IMR-90 (cell line): ENCODE measurements around the gene MANSC1. TPM values are rescaled to one million over a fixed set of nuclear protein-coding genes. Genes with fewer than 3 reads are reported as not detected.

Experiments used
- ATAC-seq: fragments of 200-7000 bp; cut with Tn5 transposase; 2 replicates; pipeline ENCODE4 v1.9.1; 2020; ENCODE audit warnings: low read depth, mild to moderate bottlenecking, moderate library complexity
- BruUV-seq: library from RNA; stranded (reverse); fragments of 400-500 nt; replicated peaks from 2 replicates; lab custom pipeline; 2021; lab: Mats Ljungman, UMichigan
- CTCF ChIA-PET: fragments of 300-600 bp; formaldehyde crosslinking; extraction: SDS; loops from one replicate; lab custom pipeline; 2021; ENCODE audit warnings: antibody characterized with exemption; lab: Yijun Ruan, JAX
- POLR2A ChIA-PET: fragments of 300-600 bp; sonication (Branson Sonifier 250); formaldehyde crosslinking; loops from one replicate; lab custom pipeline; 2022; ENCODE audit warnings: antibody characterized with exemption; ENCODE audit not compliant: unreplicated experiment; lab: Charles Lee
- DNase-seq: peaks from one replicate; pipeline ENCODE4 v3.0.0; 2013
- H2AFZ ChIP-seq: replicated peaks from 2 replicates; pipeline ENCODE3; 2013; ENCODE audit warnings: low read length, mild to moderate bottlenecking; ENCODE audit not compliant: poor library complexity
- H2AK5ac ChIP-seq: 2 replicates; pipeline ENCODE4 v1.6.1; 2013; ENCODE audit warnings: low read depth, low read length, inconsistent platforms
- H2AK9ac ChIP-seq: replicated peaks from 2 replicates; pipeline ENCODE3; 2013; ENCODE audit warnings: mild to moderate bottlenecking, low read depth, low read length, moderate library complexity; ENCODE audit not compliant: poor library complexity
- H2BK120ac ChIP-seq: 2 replicates; pipeline ENCODE4 v1.6.1; 2013; ENCODE audit warnings: low read depth, low read length, inconsistent platforms
- H2BK15ac ChIP-seq: 3 replicates; pipeline ENCODE4 v1.6.1; 2013; ENCODE audit warnings: low read depth, low read length, inconsistent platforms
- H2BK20ac ChIP-seq: 2 replicates; pipeline ENCODE4 v1.6.1; 2013; ENCODE audit warnings: low read depth, mild to moderate bottlenecking, inconsistent platforms, low read length, moderate library complexity
- H2BK5ac ChIP-seq: 2 replicates; pipeline ENCODE4 v1.6.1; 2013; ENCODE audit warnings: mild to moderate bottlenecking, low read depth, low read length, inconsistent platforms; ENCODE audit not compliant: poor library complexity, severe bottlenecking
- H3K14ac ChIP-seq: replicated peaks from 2 replicates; pipeline ENCODE4 v1.6.1; 2013; ENCODE audit warnings: low read depth, low read length, inconsistent platforms
- H3K18ac ChIP-seq: 2 replicates; pipeline ENCODE4 v1.6.1; 2013; ENCODE audit warnings: low read depth, low read length, control low read depth
- H3K23ac ChIP-seq: 2 replicates; pipeline ENCODE4 v1.6.1; 2013; ENCODE audit warnings: low read depth, low read length, inconsistent platforms
- H3K27ac ChIP-seq: 2 replicates; pipeline ENCODE4 v1.5.1; 2013; ENCODE audit warnings: mild to moderate bottlenecking, control low read depth, low read length; ENCODE audit not compliant: insufficient read depth
- H3K27me3 ChIP-seq: 2 replicates; pipeline ENCODE4 v1.6.1; 2013; ENCODE audit warnings: low read length; ENCODE audit not compliant: control insufficient read depth, insufficient read depth
- H3K36me3 ChIP-seq: 2 replicates; pipeline ENCODE4 v1.6.1; 2013; ENCODE audit warnings: low read length, mixed read lengths; ENCODE audit not compliant: control insufficient read depth, insufficient read depth
- H3K4ac ChIP-seq: 2 replicates; pipeline ENCODE4 v1.6.1; 2013; ENCODE audit warnings: low read depth, low read length, inconsistent platforms
- H3K4me1 ChIP-seq: 2 replicates; pipeline ENCODE4 v1.6.1; 2013; ENCODE audit warnings: low read length, mixed read lengths; ENCODE audit not compliant: control insufficient read depth, insufficient read depth
- H3K4me2 ChIP-seq: 2 replicates; pipeline ENCODE4 v1.6.1; 2013; ENCODE audit warnings: low read depth, mild to moderate bottlenecking, control low read depth, low read length, moderate library complexity
- H3K4me3 ChIP-seq: 2 replicates; pipeline ENCODE4 v1.5.1; 2013; ENCODE audit warnings: low read depth, mild to moderate bottlenecking, control low read depth, low read length, moderate library complexity; ENCODE audit not compliant: insufficient read depth
- H3K56ac ChIP-seq: 2 replicates; pipeline ENCODE4 v1.6.1; 2013; ENCODE audit warnings: low read length, inconsistent platforms; ENCODE audit not compliant: insufficient read depth; ENCODE audit errors: extremely low read depth
- H3K79me1 ChIP-seq, 2 experiments: 2 replicates each; pipeline ENCODE4 v1.6.1; 2013; ENCODE audit warnings: low read length in 2 of 2, inconsistent platforms in 1 of 2, low read depth in 1 of 2
- H3K9ac ChIP-seq: 2 replicates; pipeline ENCODE4 v1.6.1; 2013; ENCODE audit warnings: low read depth, low read length, control low read depth
- H3K9me1 ChIP-seq: 2 replicates; pipeline ENCODE4 v1.6.1; 2013; ENCODE audit warnings: low read length, inconsistent platforms; ENCODE audit not compliant: insufficient read depth
- H3K9me3 ChIP-seq: 2 replicates; pipeline ENCODE4 v1.6.1; 2013; ENCODE audit warnings: low read length; ENCODE audit not compliant: control insufficient read depth, insufficient read depth
- H4K20me1 ChIP-seq: 2 replicates; pipeline ENCODE4 v1.6.1; 2013; ENCODE audit warnings: low read length, inconsistent platforms; ENCODE audit not compliant: insufficient read depth
- H4K5ac ChIP-seq: 2 replicates; pipeline ENCODE4 v1.6.1; 2013; ENCODE audit warnings: mild to moderate bottlenecking, low read depth, low read length, control low read depth
- H4K8ac ChIP-seq, 2 experiments: 2 replicates each; pipeline ENCODE4 v1.6.1; 2013; ENCODE audit warnings: low read depth in 2 of 2, low read length in 2 of 2, control low read depth in 1 of 2, inconsistent platforms in 1 of 2
- H4K91ac ChIP-seq: 2 replicates; pipeline ENCODE4 v1.6.1; 2013; ENCODE audit warnings: low read depth, low read length, inconsistent platforms; ENCODE audit not compliant: insufficient read depth
- BHLHE40 ChIP-seq: fragments of 150-350 bp; IDR thresholded peaks from 2 replicates; pipeline ENCODE4 v1.6.1; 2016; ENCODE audit warnings: mild to moderate bottlenecking, low read depth, low read length
- FOS ChIP-seq: fragments of 150-350 bp; IDR thresholded peaks from 2 replicates; pipeline ENCODE4 v1.6.1; 2016; ENCODE audit warnings: low read depth, low read length
- WGBS, 2 experiments: methylation state at CpG; one replicate each; pipeline versions ENCODE4 v1.1.5 to v1.1.7; 2013; ENCODE audit warnings: missing lambda C conversion rate in 2 of 2; ENCODE audit not compliant: insufficient read length in 1 of 2; ENCODE audit errors: extremely low coverage in 2 of 2; 5-methylcytosine and 5-hydroxymethylcytosine counted together
- dilution Hi-C: fragments of 300-500 bp; cut with HindIII; formaldehyde crosslinking; loops from one replicate; pipeline ENCODE4 v1.14.3; 2018; ENCODE audit warnings: low sequenced_read_pairs; ENCODE audit not compliant: unreplicated experiment
- in situ Hi-C: fragments of 300-500 bp; cut with MboI; formaldehyde crosslinking; loops from 3 replicates; pipeline ENCODE4 v1.14.3; 2019; ENCODE audit warnings: low sequenced_read_pairs, inconsistent platforms, mixed read lengths
- intact Hi-C: fragments of 100-400 bp; cut with micrococcal nuclease; formaldehyde crosslinking; loops from 2 replicates; pipeline ENCODE4 v1.10.0; 2022
- polyA plus RNA-seq, 3 experiments: library from polyadenylated mRNA; depleted of rRNA; stranded (reverse); fragments of >200 nt; gene quantifications; 2 replicates each; pipeline ENCODE4 v1.2.3, GENCODE V29; 2012; ENCODE audit warnings: low replicate concordance in 1 of 3
- total RNA-seq: library from RNA; depleted of rRNA; stranded (reverse); fragments of >200 nt; gene quantifications from 2 replicates; pipeline ENCODE4 v1.2.3, GENCODE V29; 2012

The MANSC1 gene
- total and polyA plus RNA-seq, 2 of the 4 experiments (the other 2 are of a cell fraction): 1.1 to 2.2 TPM

DNA sequence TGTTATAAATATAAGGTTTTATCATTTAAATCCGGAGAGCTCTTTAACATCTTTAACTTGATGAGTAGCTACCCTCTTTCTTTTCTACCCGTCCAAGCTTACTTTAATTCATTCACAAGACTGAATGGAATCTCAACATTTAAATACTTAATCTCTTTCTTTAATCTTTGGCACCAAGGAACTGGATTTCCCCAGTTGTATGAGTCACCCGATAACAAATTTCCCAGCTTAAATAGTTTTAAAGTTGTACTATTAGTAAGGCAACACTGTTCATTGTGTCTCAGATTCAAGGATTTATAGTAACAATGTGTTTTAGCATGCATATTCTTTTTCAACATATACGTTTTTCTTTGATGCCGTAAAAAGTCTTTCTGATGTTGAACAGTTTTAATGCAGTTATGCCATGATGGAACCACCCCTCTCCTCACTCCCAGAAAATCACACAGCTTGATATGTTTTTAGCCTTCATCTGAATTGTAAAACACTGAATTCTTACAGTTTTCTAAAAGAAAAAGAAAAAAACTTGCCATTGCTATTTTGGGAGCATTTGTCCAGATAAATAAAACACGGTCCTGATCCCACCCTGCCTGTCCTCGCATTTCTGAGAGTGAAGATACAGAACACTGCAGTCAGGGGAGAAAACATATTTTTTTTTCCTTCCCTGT lies 67.1 kb downstream of the MANSC1 start:
- H3K18ac ChIP-seq: no peak overlapping the region
- CTCF ChIA-PET: interaction anchor here (1.0 kb wide), 1 partner anchor 45 kb away, joined by 4 read pairs; no protein-coding TSS in a partner anchor
- POLR2A ChIA-PET: no interaction called here
- H3K9me3 ChIP-seq: no peaks in the 10 kb centered on the region
- no peaks in the 10 kb centered on the region for H3K79me1 ChIP-seq
- no CpG with 5 or more reads among the region's 7 CpGs for WGBS, 2 experiments
- H2BK120ac ChIP-seq: peak overlapping the region; percentile 24; the same call in 1 of the 2 replicates
- H3K56ac ChIP-seq: 0 out of 2 replicates have a peak overlapping the region, but pooled peaks have one; percentile 21
- H2AK9ac ChIP-seq: no peak overlapping the region
- no peak overlapping the region for H3K23ac ChIP-seq
- peak overlapping the region; percentile 42 for H2BK5ac ChIP-seq
- no peaks in the 10 kb centered on the region for H4K20me1 ChIP-seq
- H3K9me1 ChIP-seq: peaks cover 3% of the 10 kb centered on the region; the same call in 1 of the 2 replicates
- H3K4ac ChIP-seq: peak overlapping the region; percentile 53
- intact Hi-C loops: no loop called here
- H2AFZ ChIP-seq: no peak overlapping the region
- no peak overlapping the region for H3K27ac ChIP-seq
- H3K4me1 ChIP-seq: peaks cover 7% of the 10 kb centered on the region
- peak overlapping the region; percentile 11; the same call in 1 of the 2 replicates for H3K9ac ChIP-seq
- H2BK15ac ChIP-seq: 0 out of 3 replicates have a peak overlapping the region, but pooled peaks have one; percentile 27
- ATAC-seq (peak; percentile 90), DNase-seq (peak; percentile 85)
- no peak overlapping the region; the same call in 1 of the 2 replicates for H2AK5ac ChIP-seq
- in situ Hi-C loops: no loop called here
- H3K4me3 ChIP-seq: no peak overlapping the region
- H3K36me3 ChIP-seq: no peaks in the 10 kb centered on the region
- H4K8ac ChIP-seq: peak overlapping the region in 1 of 2 experiments; percentile 10; a peak in 1 of 4 replicates
- TF ChIP-seq FOS (peak; percentile 88), BHLHE40 (no peak)
- no peak overlapping the region for H4K5ac ChIP-seq
- peak overlapping the region; percentile 54; the same call in 1 of the 2 replicates for H3K14ac ChIP-seq
- peak overlapping the region; percentile 18; the same call in 1 of the 2 replicates for H3K4me2 ChIP-seq
- no TSS peak for BruUV-seq
- 0 out of 2 replicates have a peak overlapping the region, but pooled peaks have one; percentile 47 for H2BK20ac ChIP-seq
- dilution Hi-C loops: no loop called here
- H4K91ac ChIP-seq: 0 out of 2 replicates have a peak overlapping the region, but pooled peaks have one; percentile 36
- peaks cover 4% of the 10 kb centered on the region for H3K27me3 ChIP-seq
